ENCODE results near the gene RASSF8.

Gene RASSF8

GRCh38 chr12:26128168-26128567 is 169.7 kb downstream of the RASSF8 start:
- no peak for DNase-seq
